Loucy (cell line): ENCODE measurements around the gene SDK2.

Experiments
- H2AFZ ChIP-seq: fragments of 200-600 bp; sonication (generic); 2 replicates; pipeline ENCODE4 v1.6.0; 2016; ENCODE audit warnings: antibody characterized with exemption, mild to moderate bottlenecking, low read length, moderate library complexity
- H3F3A ChIP-seq: fragments of 200-600 bp; 2 replicates; pipeline ENCODE4 v1.6.0; 2016; ENCODE audit warnings: antibody characterized with exemption, low read depth, mild to moderate bottlenecking
- H3K27me3 ChIP-seq: fragments of 200-600 bp; sonication (generic); 2 replicates; pipeline ENCODE4 v1.6.1; 2014; ENCODE audit warnings: low read length, mild to moderate bottlenecking; ENCODE audit not compliant: insufficient read depth, poor library complexity, severe bottlenecking
- H3K36me3 ChIP-seq: fragments of 200-600 bp; sonication (generic); 2 replicates; pipeline ENCODE4 v1.6.1; 2016; ENCODE audit warnings: low read length; ENCODE audit not compliant: insufficient read depth
- H3K4me1 ChIP-seq: fragments of 200-600 bp; sonication (generic); 2 replicates; pipeline ENCODE4 v1.5.1; 2014; ENCODE audit warnings: low read length, mild to moderate bottlenecking; ENCODE audit not compliant: insufficient read depth, poor library complexity, severe bottlenecking
- H3K4me2 ChIP-seq: fragments of 200-600 bp; sonication (generic); 2 replicates; pipeline ENCODE4 v1.6.0; 2014; ENCODE audit warnings: antibody characterized with exemption, low read length, low read depth, mild to moderate bottlenecking; ENCODE audit not compliant: poor library complexity, severe bottlenecking
- H3K4me3 ChIP-seq: fragments of 200-600 bp; sonication (generic); 2 replicates; pipeline ENCODE4 v1.5.1; 2014; ENCODE audit warnings: low read length, mild to moderate bottlenecking, mixed read lengths; ENCODE audit not compliant: poor library complexity, severe bottlenecking
- H3K79me2 ChIP-seq: fragments of 200-600 bp; sonication (generic); 2 replicates; pipeline ENCODE4 v1.6.1; 2014; ENCODE audit warnings: low read length; ENCODE audit not compliant: insufficient read depth
- H3K9ac ChIP-seq: fragments of 200-600 bp; sonication (generic); 2 replicates; pipeline ENCODE4 v1.6.0; 2014; ENCODE audit warnings: mild to moderate bottlenecking, low read depth, low read length, moderate library complexity; ENCODE audit not compliant: poor library complexity, severe bottlenecking
- H3K9me2 ChIP-seq: fragments of 200-600 bp; sonication (generic); replicated peaks from 2 replicates; pipeline ENCODE4 v1.6.1; 2016; ENCODE audit warnings: low read depth, low read length, mixed read lengths
- H3K9me3 ChIP-seq: fragments of 200-600 bp; sonication (generic); 2 replicates; pipeline ENCODE4 v1.6.1; 2014; ENCODE audit warnings: mild to moderate bottlenecking, antibody characterized with exemption, low read length, low read depth; ENCODE audit not compliant: insufficient read depth
- H4K20me1 ChIP-seq: fragments of 200-600 bp; sonication (generic); 2 replicates; pipeline ENCODE4 v1.6.0; 2014; ENCODE audit warnings: antibody characterized with exemption, low read length, mild to moderate bottlenecking; ENCODE audit not compliant: insufficient read depth, poor library complexity, severe bottlenecking
- EZH2phosphoT487 ChIP-seq: fragments of 200-600 bp; IDR thresholded peaks from 2 replicates; pipeline ENCODE4 v1.6.1; 2018; ENCODE audit warnings: antibody characterized with exemption, mild to moderate bottlenecking, moderate library complexity, borderline replicate concordance
- TF ChIP-seq, protein P1 (sequence below): fragments of 200-600 bp; sonication (generic); conservative IDR thresholded peaks from 2 replicates; pipeline ENCODE4 v1.5.1; 2014; ENCODE audit warnings: mild to moderate bottlenecking, antibody characterized with exemption, low read length

The SDK2 gene

GRCh38 chr17:73643001-73643851, 1.0 kb downstream of the SDK2 start:
- no peaks in the 10 kb centered on the region for H3K27me3 ChIP-seq
- TF ChIP-seq EZH2phosphoT487 = no peak
- TF ChIP-seq, protein P1, sequence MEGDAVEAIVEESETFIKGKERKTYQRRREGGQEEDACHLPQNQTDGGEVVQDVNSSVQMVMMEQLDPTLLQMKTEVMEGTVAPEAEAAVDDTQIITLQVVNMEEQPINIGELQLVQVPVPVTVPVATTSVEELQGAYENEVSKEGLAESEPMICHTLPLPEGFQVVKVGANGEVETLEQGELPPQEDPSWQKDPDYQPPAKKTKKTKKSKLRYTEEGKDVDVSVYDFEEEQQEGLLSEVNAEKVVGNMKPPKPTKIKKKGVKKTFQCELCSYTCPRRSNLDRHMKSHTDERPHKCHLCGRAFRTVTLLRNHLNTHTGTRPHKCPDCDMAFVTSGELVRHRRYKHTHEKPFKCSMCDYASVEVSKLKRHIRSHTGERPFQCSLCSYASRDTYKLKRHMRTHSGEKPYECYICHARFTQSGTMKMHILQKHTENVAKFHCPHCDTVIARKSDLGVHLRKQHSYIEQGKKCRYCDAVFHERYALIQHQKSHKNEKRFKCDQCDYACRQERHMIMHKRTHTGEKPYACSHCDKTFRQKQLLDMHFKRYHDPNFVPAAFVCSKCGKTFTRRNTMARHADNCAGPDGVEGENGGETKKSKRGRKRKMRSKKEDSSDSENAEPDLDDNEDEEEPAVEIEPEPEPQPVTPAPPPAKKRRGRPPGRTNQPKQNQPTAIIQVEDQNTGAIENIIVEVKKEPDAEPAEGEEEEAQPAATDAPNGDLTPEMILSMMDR = 0 out of 2 replicates have a peak, but pooled peaks have one; percentile 7

DNA sequence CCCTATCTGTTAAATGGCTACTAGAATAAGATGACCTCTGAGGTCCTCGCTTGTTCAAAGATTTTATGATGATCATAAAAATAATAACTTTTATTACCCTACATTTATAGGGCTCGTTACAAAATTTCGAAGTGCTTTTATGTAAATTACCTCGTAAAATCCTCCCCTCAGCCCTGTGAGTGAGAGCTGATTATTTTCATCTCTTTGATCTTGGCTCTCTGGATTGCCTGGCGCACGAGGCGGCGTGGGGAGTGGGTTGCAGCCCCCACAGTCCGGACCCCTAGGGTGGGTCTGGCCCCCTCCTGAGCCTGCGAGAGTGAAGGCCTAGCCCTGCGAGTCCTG, 1.6 kb downstream of the SDK2 start:
- no peaks in the 10 kb centered on the region for H3K9me2 ChIP-seq
- H4K20me1 ChIP-seq = peaks cover 13% of the 10 kb centered on the region
- peak overlapping the region; percentile 84 for H3K4me3 ChIP-seq

More at GRCh38 chr17:73643001-73643851, 1.0 kb downstream of the SDK2 start:
- peak overlapping the region; percentile 70 for H3K9ac ChIP-seq
- H3K4me1 ChIP-seq = peaks cover 14% of the 10 kb centered on the region
- no peaks in the 10 kb centered on the region for H3K36me3 ChIP-seq
- no peaks in the 10 kb centered on the region for H3K9me3 ChIP-seq
- H4K20me1 ChIP-seq = peaks cover 8% of the 10 kb centered on the region
- H2AFZ ChIP-seq = peak overlapping the region; percentile 61
- no peaks in the 10 kb centered on the region; the same call in 1 of the 2 replicates for H3F3A ChIP-seq
- peak overlapping the region; percentile 84 for H3K4me2 ChIP-seq
- no peaks in the 10 kb centered on the region for H3K9me2 ChIP-seq
- peaks cover 63% of the 10 kb centered on the region for H3K79me2 ChIP-seq
- H3K4me3 ChIP-seq = peak overlapping the region; percentile 84

DNA sequence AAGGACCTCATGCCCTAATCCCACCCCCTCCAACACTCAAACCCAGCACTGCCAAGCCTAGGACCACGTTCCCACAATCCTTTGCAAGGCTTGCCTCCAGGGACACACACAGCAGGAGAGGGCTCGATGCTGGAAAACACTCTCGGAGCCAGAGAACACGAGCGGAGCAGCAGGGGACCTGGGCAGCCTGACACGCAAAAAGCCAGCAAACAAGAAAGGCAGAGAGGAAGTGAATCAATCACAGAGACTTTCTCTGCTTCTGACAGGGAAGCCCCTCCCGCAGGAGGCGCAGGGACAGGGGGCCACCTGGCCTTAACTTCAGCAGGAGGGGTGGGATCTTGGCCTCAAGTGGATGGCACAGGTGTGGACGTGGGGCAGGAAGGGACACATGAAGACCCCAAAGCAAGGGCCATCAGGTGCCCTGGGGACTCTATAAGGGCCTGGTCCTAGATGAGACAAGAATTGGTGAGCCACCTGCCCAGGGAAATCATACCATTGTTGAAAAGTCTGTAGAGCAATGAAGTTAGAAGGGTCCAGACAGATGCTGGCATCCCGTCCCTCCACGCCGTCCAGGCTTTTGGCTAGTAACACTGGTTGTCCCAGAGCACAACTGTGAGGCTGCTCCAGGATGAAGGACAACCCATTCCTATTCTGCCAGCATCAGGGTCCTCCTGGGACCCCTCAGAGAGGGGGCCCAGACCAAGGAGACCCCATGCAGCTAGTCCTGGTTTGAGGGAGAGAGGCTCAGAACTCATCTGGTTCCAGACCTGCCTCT, 2.2 kb downstream of the SDK2 start:
- no peaks in the 10 kb centered on the region for H3K27me3 ChIP-seq
- TF ChIP-seq, protein P1 = no peak
- TF ChIP-seq EZH2phosphoT487 = no peak
- H3K4me1 ChIP-seq = peaks cover 24% of the 10 kb centered on the region
- H3K79me2 ChIP-seq = peaks cover 75% of the 10 kb centered on the region
- H3K36me3 ChIP-seq = no peaks in the 10 kb centered on the region
- H3K4me2 ChIP-seq = peak overlapping the region; percentile 84
- H3K9ac ChIP-seq = peak overlapping the region; percentile 70
- H4K20me1 ChIP-seq = peaks cover 13% of the 10 kb centered on the region
- no peaks in the 10 kb centered on the region for H3K9me2 ChIP-seq
- H3K9me3 ChIP-seq = no peaks in the 10 kb centered on the region
- H2AFZ ChIP-seq = no peak overlapping the region
- no peaks in the 10 kb centered on the region; the same call in 1 of the 2 replicates for H3F3A ChIP-seq
- H3K4me3 ChIP-seq = peak overlapping the region; percentile 84

More for the DNA sequence above, 1.6 kb downstream of the SDK2 start:
- Histone ChIP-seq H3K9ac (peak overlapping the region; percentile 70), H3K4me1 (peaks cover 20% of the 10 kb centered on the region), H3F3A (no peaks in the 10 kb centered on the region; the same call in 1 of the 2 replicates), H3K9me3 (no peaks in the 10 kb centered on the region), H2AFZ (peak overlapping the region; percentile 61), H3K4me2 (peak overlapping the region; percentile 84), H3K27me3 (no peaks in the 10 kb centered on the region), H3K79me2 (peaks cover 69% of the 10 kb centered on the region), H3K36me3 (no peaks in the 10 kb centered on the region)
- TF ChIP-seq, protein P1 = no peak
- no peak for TF ChIP-seq EZH2phosphoT487
